ENCODE data around the gene FLYWCH2. TPM values are rescaled to one million over a fixed set of nuclear protein-coding genes. Genes with fewer than 3 reads are reported as not detected.

The FLYWCH2 gene
- total RNA-seq, 2 experiments from 2014 or later: 7.8 to 8.1 TPM

DNA sequence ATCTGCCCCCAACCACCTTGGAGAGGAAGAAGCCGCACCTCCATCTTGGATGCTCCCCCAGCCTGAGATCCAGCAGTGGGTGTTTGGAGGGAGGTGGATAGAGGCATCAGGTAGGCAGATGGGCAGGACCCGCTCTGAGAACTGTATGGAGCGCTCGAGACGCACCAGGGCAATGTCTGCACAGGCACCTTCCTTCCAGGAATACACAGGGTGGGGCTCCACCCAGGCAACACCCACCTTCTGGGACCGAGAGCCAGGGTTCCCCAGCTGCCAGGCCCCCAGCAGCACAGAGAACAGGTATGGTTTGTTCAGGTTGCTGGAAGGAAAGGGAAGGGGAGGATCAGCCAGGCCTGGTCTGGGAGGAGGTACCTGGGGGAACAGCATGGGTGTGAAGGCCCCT, 27.5 kb upstream of the FLYWCH2 start:
- ATAC-seq (ENCODE audit: poor library complexity) (no peak), DNase-seq (no peak)
- Mint-ChIP-seq H3K27me3 (peaks cover 19% of the 10 kb centered on the region), H3K9me3 (peaks cover 3% of the 10 kb centered on the region), H3K4me3 (no peak overlapping the region), H3K27ac (no peak overlapping the region), H3K4me1 (ENCODE audit: low read depth) (peaks cover 5% of the 10 kb centered on the region), H3K36me3 (ENCODE audit: low read depth) (no peaks in the 10 kb centered on the region)
- H3K9me3 ChIP-seq (ENCODE audit: control insufficient read depth in 1 of 2, insufficient read depth in 1 of 2, low read length in 2 of 2): peaks cover 7 to 34% of the 10 kb centered on the region in 2 experiments
- no peak for TF ChIP-seq CTCF (IDR thresholded peaks at IDR 0.05)
- peaks cover 25% of the 10 kb centered on the region for H3K4me1 ChIP-seq (ENCODE audit: insufficient read depth, low read length)
- no peak overlapping the region for H3K27ac ChIP-seq (ENCODE audit: low read depth in 1 of 2, low read length in 2 of 2)
- ChIA-PET POLR2A (no interaction called here), CTCF (interaction anchor here (3.0 kb wide), 1 partner anchor 13 kb away, joined by 14 read pairs; no protein-coding TSS in a partner anchor)
- H3K36me3 ChIP-seq (ENCODE audit: insufficient read depth, low read length): no peaks in the 10 kb centered on the region
- no peak overlapping the region for H3K4me3 ChIP-seq (ENCODE audit: low read length)
- peaks cover 6 to 7% of the 10 kb centered on the region in 2 experiments for H3K27me3 ChIP-seq (ENCODE audit: control insufficient read depth in 1 of 2, insufficient read depth in 2 of 2, low read length in 2 of 2)
- intact Hi-C loops (cut with DNase I, micrococcal nuclease): no loop called here

- no peak for TF ChIP-seq CTCF (IDR thresholded peaks at IDR 0.05)
- Mint-ChIP-seq H3K4me1 (ENCODE audit: low read depth) (peaks cover 5% of the 10 kb centered on the region), H3K27me3 (peaks cover 22% of the 10 kb centered on the region), H3K36me3 (ENCODE audit: low read depth) (no peaks in the 10 kb centered on the region), H3K4me3 (no peak overlapping the region), H3K27ac (no peak overlapping the region), H3K9me3 (peaks cover 3% of the 10 kb centered on the region)
- H3K36me3 ChIP-seq (ENCODE audit: insufficient read depth, low read length): no peaks in the 10 kb centered on the region
- CTCF ChIA-PET: no interaction called here
- peak; percentile 45 for ATAC-seq (ENCODE audit: poor library complexity)
- H3K9me3 ChIP-seq (ENCODE audit: control insufficient read depth in 1 of 2, insufficient read depth in 1 of 2, low read length in 2 of 2): peaks cover 7 to 41% of the 10 kb centered on the region in 2 experiments
- H3K4me1 ChIP-seq (ENCODE audit: insufficient read depth, low read length): peaks cover 25% of the 10 kb centered on the region
- no peak overlapping the region for H3K4me3 ChIP-seq (ENCODE audit: low read length)
- H3K27ac ChIP-seq (ENCODE audit: low read depth in 1 of 2, low read length in 2 of 2): no peak overlapping the region
- intact Hi-C loops (cut with DNase I, micrococcal nuclease): no loop called here
- H3K27me3 ChIP-seq (ENCODE audit: control insufficient read depth in 1 of 2, insufficient read depth in 2 of 2, low read length in 2 of 2): peaks cover 6 to 7% of the 10 kb centered on the region in 2 experiments
- peak in 4 of 14 experiments; percentile 22 to 59 (median 42) for DNase-seq
- POLR2A ChIA-PET: no interaction called here
These were observed 26.8 kb upstream of the FLYWCH2 start for GRCh38 chr16:2856061-2856670.

GRCh38 chr16:2856686-2857450, 26.1 kb upstream of the FLYWCH2 start:
- TF ChIP-seq CTCF (IDR thresholded peaks at IDR 0.05): no peak
- no peak overlapping the region for H3K27ac ChIP-seq (ENCODE audit: low read depth in 1 of 2, low read length in 2 of 2)
- H3K36me3 ChIP-seq (ENCODE audit: insufficient read depth, low read length): no peaks in the 10 kb centered on the region
- H3K27ac Mint-ChIP-seq: no peak overlapping the region
- intact Hi-C loops (cut with DNase I, micrococcal nuclease): no loop called here
- CTCF ChIA-PET: no interaction called here
- ATAC-seq (ENCODE audit: poor library complexity): no peak
- POLR2A ChIA-PET: no interaction called here
- no peak overlapping the region for H3K4me3 ChIP-seq (ENCODE audit: low read length)
- peaks cover 25% of the 10 kb centered on the region for H3K4me1 ChIP-seq (ENCODE audit: insufficient read depth, low read length)
- DNase-seq: no peak
- H3K27me3 ChIP-seq (ENCODE audit: control insufficient read depth in 1 of 2, insufficient read depth in 2 of 2, low read length in 2 of 2): peaks cover 6 to 7% of the 10 kb centered on the region in 2 experiments
- H3K9me3 ChIP-seq (ENCODE audit: control insufficient read depth in 1 of 2, insufficient read depth in 1 of 2, low read length in 2 of 2): peaks cover 7 to 41% of the 10 kb centered on the region in 2 experiments
- H3K4me1 Mint-ChIP-seq (ENCODE audit: low read depth): peaks cover 5% of the 10 kb centered on the region
- no peak overlapping the region for H3K4me3 Mint-ChIP-seq
- H3K9me3 Mint-ChIP-seq: peaks cover 3% of the 10 kb centered on the region
- no peaks in the 10 kb centered on the region for H3K36me3 Mint-ChIP-seq (ENCODE audit: low read depth)
- peaks cover 27% of the 10 kb centered on the region for H3K27me3 Mint-ChIP-seq

Measured in CD4-positive, alpha-beta T cell (primary cell).